Spleen (tissue), 11 donors: ENCODE data around the gene ETV7. TPM values are rescaled to one million over a fixed set of nuclear protein-coding genes. Genes with fewer than 3 reads are reported as not detected.

Source experiments
- DNase-seq: peaks from one replicate; pipeline ENCODE4 v3.0.0-alpha.2; 2020
- H3K27ac ChIP-seq, 8 donors: fragments of 200-600 bp; sonication (generic) in 7 of 8; 1 replicate in 4 of 8; 2 replicates in 4 of 8; pipeline versions ENCODE4 v1.5.0 to v1.8.0; 2016 to 2021; ENCODE audit warnings: inconsistent platforms in 4 of 8, mild to moderate bottlenecking in 4 of 8, moderate library complexity in 1 of 8
- H3K27me3 ChIP-seq, 7 donors: fragments of 200-600 bp; sonication (generic) in 6 of 7; replicated peaks in 1 of 7; 1 replicate in 4 of 7; 2 replicates in 3 of 7; pipeline versions ENCODE4 v1.5.0 to v1.8.0; 2016 to 2021; ENCODE audit warnings: inconsistent platforms in 3 of 7, mild to moderate bottlenecking in 1 of 7
- H3K36me3 ChIP-seq, 6 donors: fragments of 200-600 bp; sonication (generic) in 5 of 6; 1 replicate in 4 of 6; 2 replicates in 2 of 6; pipeline versions ENCODE4 v1.5.0 to v1.8.0; 2016 to 2021; ENCODE audit warnings: inconsistent platforms in 2 of 6
- H3K4me1 ChIP-seq, 6 donors: fragments of 200-600 bp; sonication (generic) in 5 of 6; 1 replicate in 3 of 6; 2 replicates in 3 of 6; pipeline versions ENCODE4 v1.5.0 to v1.8.0; 2016 to 2021; ENCODE audit warnings: inconsistent platforms in 3 of 6
- H3K4me3 ChIP-seq, 8 donors: fragments of 200-600 bp; sonication (generic) in 7 of 8; 1 replicate in 4 of 8; 2 replicates in 4 of 8; pipeline versions ENCODE4 v1.5.0 to v1.8.0; 2016 to 2021; ENCODE audit warnings: inconsistent platforms in 4 of 8, mild to moderate bottlenecking in 4 of 8, moderate library complexity in 2 of 8
- H3K9me3 ChIP-seq, 8 donors: fragments of 200-600 bp; sonication (generic) in 7 of 8; 1 replicate in 4 of 8; 2 replicates in 4 of 8; pipeline versions ENCODE4 v1.5.0 to v1.8.0; 2016 to 2021; ENCODE audit warnings: inconsistent platforms in 4 of 8
- POLR2A ChIP-seq, 3 donors: fragments of 450-650 bp; IDR thresholded peaks; one replicate each; pipeline ENCODE4 v1.5.1; 2017; ENCODE audit warnings: antibody characterized with exemption in 3 of 3, mild to moderate bottlenecking in 1 of 3
- POLR2AphosphoS5 ChIP-seq, 3 donors: sonication (generic); formaldehyde crosslinking; IDR thresholded peaks; one replicate each; pipeline ENCODE4 v1.5.1; 2017; ENCODE audit warnings: antibody characterized with exemption in 3 of 3
- WGBS, 5 donors: extraction: QIAGEN DNeasy Blood & Tissue Kit in 3 of 5; methylation state at CpG; one replicate each; pipeline versions ENCODE4 v1.1.5 to v1.1.7; 2013 to 2018; 5-methylcytosine and 5-hydroxymethylcytosine counted together
- intact Hi-C: fragments of 100-400 bp; cut with DNase I; formaldehyde crosslinking; loops from one replicate; pipeline ENCODE4 v1.15.0; 2023; ENCODE audit warnings: low total_unique reads
- polyA plus RNA-seq, 3 donors: library from polyadenylated mRNA; stranded (reverse); fragments of 200-250 nt; gene quantifications; one replicate each; pipeline ENCODE4 v1.2.1, GENCODE V29; 2013
- total RNA-seq, 7 donors: library from RNA; depleted of rRNA in 3 of 7; stranded (reverse); fragments of >200 nt in 3 of 7; fragmentation: NEBNext Ultra II Directional in 4 of 7; extraction: Animal tissue kit (Norgen Biotek cat#: 25700) in 4 of 7; gene quantifications; one replicate each; pipeline versions ENCODE4 v1.1.0 to v1.2.1, GENCODE V29; 2016 to 2021
- TF ChIP-seq, protein P1 (sequence below), 11 experiments: fragments of 200-600 bp in 7 of 11; fragments of 450-650 bp in 4 of 11; sonication (generic) in 4 of 11; IDR thresholded peaks in 8 of 11; conservative IDR thresholded peaks in 3 of 11; 1 replicate in 7 of 11; 2 replicates in 4 of 11; pipeline versions ENCODE4 v1.4.0 to v1.8.0; 2016 to 2021; ENCODE audit warnings: antibody characterized with exemption in 11 of 11, inconsistent platforms in 4 of 11, mild to moderate bottlenecking in 1 of 11
- donor health status: healthy with polysubstance abuse.
- donor health status: DM: no; HTN: no; CAD: no; lungs with moderate emphysema.
- donor health status: DM: no; HTN: no; CAD: no.
- donor health status: Bipolar disorder and iron deficiency.
- donor health status: healthy.
- donor health status: DM: no; HTN: no; CAD: no.
- donor health status: DM: yes; HTN: yes; CAD: no.

Gene ETV7
- total and polyA plus RNA-seq, 10 donors, result 0.51 to 4.5 (median 2.0) TPM

DNA sequence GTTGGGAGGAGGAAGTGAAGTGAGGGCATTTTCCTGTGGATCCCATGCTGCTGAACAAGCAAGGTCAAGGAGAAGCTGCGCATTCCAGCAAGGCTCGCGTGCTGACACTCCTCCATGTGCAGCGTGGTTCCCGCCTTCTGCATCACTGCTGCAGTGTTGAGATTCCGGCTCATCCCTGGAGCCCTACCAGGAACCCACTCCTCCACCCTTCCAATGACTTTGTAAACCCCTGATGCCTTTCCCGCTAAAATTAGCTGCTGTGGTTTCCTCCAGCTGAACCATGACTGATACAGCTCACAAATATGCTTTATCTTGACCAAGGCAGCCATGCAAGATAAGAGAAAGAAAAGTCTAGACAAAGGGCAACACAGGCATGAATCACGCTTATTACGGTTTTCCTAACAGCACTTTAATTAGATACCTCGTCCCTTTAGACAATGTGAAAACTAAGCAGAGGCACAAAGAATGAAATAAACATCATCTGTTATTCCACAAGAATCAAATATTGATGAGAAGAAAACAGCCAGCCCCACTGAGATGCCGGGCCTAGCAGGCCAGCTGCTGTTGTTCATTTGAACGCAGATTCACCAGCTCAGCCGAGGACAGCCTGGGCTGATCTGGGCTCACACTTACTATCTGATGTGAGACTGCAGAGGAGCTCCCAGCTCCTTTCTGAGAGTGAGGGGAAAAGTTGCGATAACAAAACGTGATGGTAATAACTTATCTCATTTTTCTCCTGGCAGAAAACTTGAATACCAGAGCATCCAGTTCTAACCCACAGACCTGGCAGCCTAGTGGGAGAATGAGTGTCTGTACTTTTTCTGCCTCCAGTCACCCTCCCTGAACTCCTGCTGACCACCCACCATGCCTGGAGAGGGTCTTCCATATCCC, 36.5 kb downstream of the ETV7 start:
- no peaks in the 10 kb centered on the region for H3K36me3 ChIP-seq
- peaks cover 0 to 5% (median 0%) of the 10 kb centered on the region in 8 donors for H3K9me3 ChIP-seq
- peaks cover 0 to 45% (median 0%) of the 10 kb centered on the region in 7 donors for H3K27me3 ChIP-seq
- intact Hi-C loops, result loop anchor here (10.0 kb wide), 1 partner anchor 226 kb away; no protein-coding TSS in a partner anchor
- H3K27ac ChIP-seq, result no peak overlapping the region
- peaks cover 0 to 20% (median 8%) of the 10 kb centered on the region in 6 donors for H3K4me1 ChIP-seq
- no peak for TF ChIP-seq POLR2AphosphoS5 (IDR thresholded peaks at IDR 0.05)
- TF ChIP-seq POLR2A (IDR thresholded peaks at IDR 0.05), result no peak
- TF ChIP-seq, protein P1, sequence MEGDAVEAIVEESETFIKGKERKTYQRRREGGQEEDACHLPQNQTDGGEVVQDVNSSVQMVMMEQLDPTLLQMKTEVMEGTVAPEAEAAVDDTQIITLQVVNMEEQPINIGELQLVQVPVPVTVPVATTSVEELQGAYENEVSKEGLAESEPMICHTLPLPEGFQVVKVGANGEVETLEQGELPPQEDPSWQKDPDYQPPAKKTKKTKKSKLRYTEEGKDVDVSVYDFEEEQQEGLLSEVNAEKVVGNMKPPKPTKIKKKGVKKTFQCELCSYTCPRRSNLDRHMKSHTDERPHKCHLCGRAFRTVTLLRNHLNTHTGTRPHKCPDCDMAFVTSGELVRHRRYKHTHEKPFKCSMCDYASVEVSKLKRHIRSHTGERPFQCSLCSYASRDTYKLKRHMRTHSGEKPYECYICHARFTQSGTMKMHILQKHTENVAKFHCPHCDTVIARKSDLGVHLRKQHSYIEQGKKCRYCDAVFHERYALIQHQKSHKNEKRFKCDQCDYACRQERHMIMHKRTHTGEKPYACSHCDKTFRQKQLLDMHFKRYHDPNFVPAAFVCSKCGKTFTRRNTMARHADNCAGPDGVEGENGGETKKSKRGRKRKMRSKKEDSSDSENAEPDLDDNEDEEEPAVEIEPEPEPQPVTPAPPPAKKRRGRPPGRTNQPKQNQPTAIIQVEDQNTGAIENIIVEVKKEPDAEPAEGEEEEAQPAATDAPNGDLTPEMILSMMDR (IDR thresholded peaks at IDR 0.05 in 8 of 11, conservative IDR thresholded peaks at IDR 0.05 in 3 of 11), result no peak
- WGBS, 5 donors, result 63 to 71% (median 67%) methylated on average over 15 of the region's 15 CpGs
- H3K4me3 ChIP-seq, result no peak overlapping the region
- DNase-seq, result no peak

DNA sequence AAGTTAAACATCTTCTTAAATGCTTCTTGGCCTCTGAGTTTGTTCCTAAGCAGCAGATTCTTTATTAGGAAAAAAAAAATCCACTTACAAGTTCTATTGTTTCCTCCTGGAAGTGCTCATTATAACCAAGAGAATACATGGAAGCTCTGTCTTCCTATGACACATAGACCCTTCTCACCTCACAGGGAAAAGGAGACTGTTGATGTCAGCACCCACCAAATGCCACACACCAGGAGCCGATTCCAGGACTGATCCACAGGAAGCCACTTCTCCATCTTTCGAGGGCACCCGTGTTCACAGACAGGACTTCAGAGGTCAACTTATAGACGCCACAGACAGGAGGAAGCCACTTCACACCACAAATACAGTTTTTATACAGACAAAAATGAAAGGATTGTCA, 37.4 kb downstream of the ETV7 start:
- DNase-seq, result no peak
- Histone ChIP-seq H3K4me3 (no peak overlapping the region), H3K27ac (no peak overlapping the region), H3K4me1 (peaks cover 0 to 20% (median 8%) of the 10 kb centered on the region in 6 donors), H3K9me3 (peaks cover 0 to 5% (median 0%) of the 10 kb centered on the region in 8 donors), H3K27me3 (peaks cover 0 to 37% (median under 1%) of the 10 kb centered on the region in 7 donors), H3K36me3 (no peaks in the 10 kb centered on the region)
- WGBS, 5 donors, result 33 to 54% (median 42%) methylated on average over 4 of the region's 4 CpGs
- peak in 1 of 3 donors; percentile 15 for TF ChIP-seq POLR2AphosphoS5 (IDR thresholded peaks at IDR 0.05)
- TF ChIP-seq POLR2A (IDR thresholded peaks at IDR 0.05), result no peak
- TF ChIP-seq, protein P1 (IDR thresholded peaks at IDR 0.05 in 8 of 11, conservative IDR thresholded peaks at IDR 0.05 in 3 of 11), result no peak
- intact Hi-C loops, result loop anchor here (10.0 kb wide), 1 partner anchor 225 kb away; no protein-coding TSS in a partner anchor

DNA sequence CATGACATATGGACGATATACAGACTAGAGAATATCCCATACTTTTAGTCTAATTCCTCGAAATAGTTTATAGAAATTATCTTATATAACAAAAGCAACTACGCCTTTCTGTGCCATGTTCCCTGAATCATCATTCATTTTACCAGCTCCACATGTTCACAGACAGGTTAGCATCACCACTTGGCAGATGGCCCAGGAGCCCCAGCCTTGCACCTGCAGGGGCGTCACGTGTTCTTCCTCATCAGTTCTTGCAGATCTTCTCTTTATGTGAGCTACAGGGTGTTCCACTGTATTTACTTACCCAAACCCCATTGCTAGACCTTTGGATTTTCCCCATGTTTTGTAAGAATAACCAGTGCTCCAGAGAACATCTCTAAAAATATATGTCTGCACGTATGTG, 38.2 kb downstream of the ETV7 start:
- TF ChIP-seq, protein P1 (IDR thresholded peaks at IDR 0.05 in 8 of 11, conservative IDR thresholded peaks at IDR 0.05 in 3 of 11), result no peak
- TF ChIP-seq POLR2AphosphoS5 (IDR thresholded peaks at IDR 0.05), result no peak
- no peak for TF ChIP-seq POLR2A (IDR thresholded peaks at IDR 0.05)

DNA sequence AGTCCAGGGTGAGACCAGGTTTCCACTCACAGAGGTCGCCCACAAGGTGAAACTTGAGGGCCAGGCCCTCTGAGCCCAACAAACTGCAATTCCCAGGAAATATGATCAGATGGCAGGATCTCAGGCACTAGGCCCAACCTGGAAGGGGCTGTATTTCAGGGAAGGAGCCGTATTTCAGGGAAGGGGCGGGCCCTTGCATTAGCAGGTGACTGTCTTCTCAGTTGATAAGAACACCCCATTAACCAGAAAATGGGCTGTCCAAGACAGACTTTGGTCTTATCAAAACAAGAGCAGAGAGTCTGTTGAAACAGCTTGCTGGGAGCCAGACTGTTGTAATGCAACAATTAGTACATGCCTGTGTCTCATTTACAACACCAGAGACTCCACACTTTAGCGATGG, 39.8 kb downstream of the ETV7 start:
- TF ChIP-seq POLR2AphosphoS5 (IDR thresholded peaks at IDR 0.05), result no peak
- no peak for TF ChIP-seq POLR2A (IDR thresholded peaks at IDR 0.05)
- TF ChIP-seq, protein P1 (IDR thresholded peaks at IDR 0.05 in 8 of 11, conservative IDR thresholded peaks at IDR 0.05 in 3 of 11), result no peak
- Histone ChIP-seq H3K9me3 (peaks cover 0 to 4% (median 0%) of the 10 kb centered on the region in 8 donors), H3K27ac (no peak overlapping the region), H3K36me3 (no peaks in the 10 kb centered on the region), H3K27me3 (peaks cover 0 to 23% (median 4%) of the 10 kb centered on the region in 7 donors), H3K4me1 (peaks cover 0 to 20% (median 8%) of the 10 kb centered on the region in 6 donors), H3K4me3 (no peak overlapping the region)
- WGBS, 5 donors, result 85 to 93% (median 88%) methylated on average over 4 of the region's 4 CpGs
- no peak for DNase-seq
- intact Hi-C loops, result no loop called here

More for the DNA sequence above, 38.2 kb downstream of the ETV7 start:
- Histone ChIP-seq H3K4me3 (no peak overlapping the region), H3K27ac (no peak overlapping the region), H3K9me3 (peaks cover 0 to 5% (median 0%) of the 10 kb centered on the region in 8 donors), H3K4me1 (peaks cover 0 to 20% (median 8%) of the 10 kb centered on the region in 6 donors), H3K27me3 (peaks cover 0 to 37% (median 4%) of the 10 kb centered on the region in 7 donors), H3K36me3 (no peaks in the 10 kb centered on the region)
- no peak for DNase-seq
- intact Hi-C loops, result no loop called here
- 56 to 69% (median 63%) methylated on average over 6 of the region's 6 CpGs for WGBS, 5 donors
